GM21529 (cell line): ENCODE measurements around the gene TRPM3.

Experiments
- ATAC-seq: cut with Tn5 transposase; IDR thresholded peaks from one replicate; pipeline ENCODE4 v1.9.1; 2021; ENCODE audit not compliant: unreplicated experiment

Gene TRPM3

GRCh38 chr9:71098801-71099200, 22.6 kb downstream of the TRPM3 start:
- no peak for ATAC-seq

GRCh38 chr9:71097671-71098070, 23.8 kb downstream of the TRPM3 start:
- ATAC-seq: no peak

GRCh38 chr9:71096421-71097108, 24.9 kb downstream of the TRPM3 start:
- ATAC-seq: no peak

GRCh38 chr9:71094708-71095251, 26.6 kb downstream of the TRPM3 start:
- ATAC-seq: no peak

- ATAC-seq: no peak
These were observed 30.5 kb downstream of the TRPM3 start for GRCh38 chr9:71090896-71091295.

- ATAC-seq: no peak
These were observed 42.0 kb downstream of the TRPM3 start for GRCh38 chr9:71079451-71079850.

- no peak for ATAC-seq
These were observed 45.3 kb downstream of the TRPM3 start for GRCh38 chr9:71076096-71076495.

- no peak for ATAC-seq
These were observed 47.9 kb downstream of the TRPM3 start for GRCh38 chr9:71073494-71073893.

GRCh38 chr9:71072587-71072986, 48.8 kb downstream of the TRPM3 start:
- ATAC-seq: no peak

- ATAC-seq: no peak
These were observed 49.8 kb downstream of the TRPM3 start for GRCh38 chr9:71071633-71072032.

- ATAC-seq: no peak
These were observed 62.8 kb downstream of the TRPM3 start for GRCh38 chr9:71058660-71059059.

- no peak for ATAC-seq
These were observed 69.1 kb downstream of the TRPM3 start for GRCh38 chr9:71052287-71052686.

- ATAC-seq: no peak
These were observed 73.1 kb downstream of the TRPM3 start for GRCh38 chr9:71048280-71048679.

- ATAC-seq: no peak
These were observed 78.9 kb downstream of the TRPM3 start for GRCh38 chr9:71042448-71042990.

GRCh38 chr9:71037521-71037920, 83.9 kb downstream of the TRPM3 start:
- no peak for ATAC-seq

- ATAC-seq: no peak
These were observed 84.9 kb downstream of the TRPM3 start for GRCh38 chr9:71036501-71036900.

- no peak for ATAC-seq
These were observed 88.6 kb downstream of the TRPM3 start for GRCh38 chr9:71032779-71033178.

- ATAC-seq: no peak
These were observed 95.7 kb downstream of the TRPM3 start for GRCh38 chr9:71025728-71026127.

GRCh38 chr9:71025201-71025600, 96.2 kb downstream of the TRPM3 start:
- no peak for ATAC-seq

GRCh38 chr9:71010258-71010657, 111.2 kb downstream of the TRPM3 start:
- no peak for ATAC-seq

- no peak for ATAC-seq
These were observed 116.0 kb downstream of the TRPM3 start for GRCh38 chr9:71005456-71005855.

GRCh38 chr9:71004196-71004595, 117.2 kb downstream of the TRPM3 start:
- no peak for ATAC-seq

GRCh38 chr9:71003346-71003745, 118.1 kb downstream of the TRPM3 start:
- no peak for ATAC-seq
